GM13977 (cell line): Measurements from ENCODE around the gene CRYAB.

ENCODE experiments used
- DNase-seq: peaks from one replicate; pipeline ENCODE4 v3.0.0; 2012; ENCODE audit warnings: low spot score
- in situ Hi-C: fragments of 300-500 bp; cut with MboI; formaldehyde crosslinking; loops from one replicate; pipeline ENCODE4 v1.12.0; 2022; ENCODE audit warnings: low sequenced_read_pairs, low pct_unique_long_range_greater_than_20kb, mixed read lengths, inconsistent platforms; ENCODE audit not compliant: unreplicated experiment
- TF ChIP-seq, protein P1 (sequence below): IDR thresholded peaks from 2 replicates; pipeline ENCODE4 v1.5.1; 2012; ENCODE audit warnings: mild to moderate bottlenecking, control low read depth; ENCODE audit not compliant: insufficient read depth; ENCODE audit errors: extremely low read depth, missing control alignments

CRYAB gene

DNA sequence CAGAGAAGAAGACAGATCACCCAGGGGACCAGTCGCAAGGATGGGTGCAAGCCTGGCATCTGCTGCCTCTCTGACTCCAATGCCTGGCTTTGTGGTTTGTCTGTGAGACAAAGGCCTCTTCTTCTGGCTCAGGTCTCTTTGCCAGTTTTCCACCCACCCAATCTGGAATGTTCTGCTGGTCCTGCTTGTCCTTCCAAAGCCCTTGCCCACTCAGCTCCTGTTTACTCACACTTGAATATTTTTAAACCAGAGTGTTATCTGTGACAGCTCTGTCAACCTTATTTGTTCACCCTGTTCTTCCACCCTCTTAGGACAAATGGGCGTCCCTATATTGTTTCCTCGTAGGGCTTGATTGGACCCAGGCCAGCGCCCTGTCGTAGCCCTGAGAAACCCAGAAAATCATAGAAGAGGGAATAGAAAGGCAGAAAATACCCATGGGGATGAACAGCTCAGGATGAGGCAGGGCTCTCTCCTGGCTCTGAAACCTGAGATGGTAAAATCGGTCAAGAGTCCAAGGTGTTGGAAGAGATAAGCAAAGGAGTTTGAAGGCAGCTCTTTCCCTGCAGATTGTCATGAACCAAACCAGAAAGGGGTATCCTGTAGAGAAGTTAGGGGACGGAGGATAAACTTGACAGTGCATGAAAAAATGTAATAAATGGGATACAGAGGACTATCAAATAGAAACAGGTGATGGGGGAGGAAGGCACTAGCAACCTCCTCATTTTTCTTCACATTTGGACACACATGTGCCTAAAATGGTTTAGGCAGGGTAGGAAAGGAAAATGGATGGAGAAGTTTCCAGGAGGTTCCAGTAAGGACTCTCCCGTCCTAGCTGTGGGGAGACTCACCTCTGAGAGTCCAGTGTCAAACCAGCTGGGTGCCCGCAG is 651 bp downstream of the CRYAB start:
- TF ChIP-seq, protein P1, sequence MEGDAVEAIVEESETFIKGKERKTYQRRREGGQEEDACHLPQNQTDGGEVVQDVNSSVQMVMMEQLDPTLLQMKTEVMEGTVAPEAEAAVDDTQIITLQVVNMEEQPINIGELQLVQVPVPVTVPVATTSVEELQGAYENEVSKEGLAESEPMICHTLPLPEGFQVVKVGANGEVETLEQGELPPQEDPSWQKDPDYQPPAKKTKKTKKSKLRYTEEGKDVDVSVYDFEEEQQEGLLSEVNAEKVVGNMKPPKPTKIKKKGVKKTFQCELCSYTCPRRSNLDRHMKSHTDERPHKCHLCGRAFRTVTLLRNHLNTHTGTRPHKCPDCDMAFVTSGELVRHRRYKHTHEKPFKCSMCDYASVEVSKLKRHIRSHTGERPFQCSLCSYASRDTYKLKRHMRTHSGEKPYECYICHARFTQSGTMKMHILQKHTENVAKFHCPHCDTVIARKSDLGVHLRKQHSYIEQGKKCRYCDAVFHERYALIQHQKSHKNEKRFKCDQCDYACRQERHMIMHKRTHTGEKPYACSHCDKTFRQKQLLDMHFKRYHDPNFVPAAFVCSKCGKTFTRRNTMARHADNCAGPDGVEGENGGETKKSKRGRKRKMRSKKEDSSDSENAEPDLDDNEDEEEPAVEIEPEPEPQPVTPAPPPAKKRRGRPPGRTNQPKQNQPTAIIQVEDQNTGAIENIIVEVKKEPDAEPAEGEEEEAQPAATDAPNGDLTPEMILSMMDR, result no peak
- in situ Hi-C loops, result no loop called here
- no peak for DNase-seq

DNA sequence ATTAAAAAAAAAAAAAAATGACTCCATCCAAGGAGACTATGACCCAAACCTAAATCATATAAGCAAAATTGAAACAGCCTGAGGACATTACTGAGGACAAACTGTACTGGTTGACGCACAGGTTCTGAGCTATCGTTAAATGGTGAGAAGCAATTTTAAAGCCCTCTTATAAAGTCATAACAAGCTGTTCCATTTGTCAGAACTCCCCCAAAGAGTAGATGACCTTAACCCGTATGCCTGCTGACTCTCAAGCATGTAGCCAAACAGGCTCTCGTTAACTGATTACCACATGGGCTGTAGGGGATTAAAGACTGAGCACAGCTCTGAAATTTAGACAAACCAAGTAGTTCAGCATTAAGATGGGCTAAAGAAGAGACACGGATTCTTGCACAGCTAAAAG is 2.2 kb downstream of the CRYAB start:
- no peak for DNase-seq
- TF ChIP-seq, protein P1, result no peak
- in situ Hi-C loops, result no loop called here

DNA sequence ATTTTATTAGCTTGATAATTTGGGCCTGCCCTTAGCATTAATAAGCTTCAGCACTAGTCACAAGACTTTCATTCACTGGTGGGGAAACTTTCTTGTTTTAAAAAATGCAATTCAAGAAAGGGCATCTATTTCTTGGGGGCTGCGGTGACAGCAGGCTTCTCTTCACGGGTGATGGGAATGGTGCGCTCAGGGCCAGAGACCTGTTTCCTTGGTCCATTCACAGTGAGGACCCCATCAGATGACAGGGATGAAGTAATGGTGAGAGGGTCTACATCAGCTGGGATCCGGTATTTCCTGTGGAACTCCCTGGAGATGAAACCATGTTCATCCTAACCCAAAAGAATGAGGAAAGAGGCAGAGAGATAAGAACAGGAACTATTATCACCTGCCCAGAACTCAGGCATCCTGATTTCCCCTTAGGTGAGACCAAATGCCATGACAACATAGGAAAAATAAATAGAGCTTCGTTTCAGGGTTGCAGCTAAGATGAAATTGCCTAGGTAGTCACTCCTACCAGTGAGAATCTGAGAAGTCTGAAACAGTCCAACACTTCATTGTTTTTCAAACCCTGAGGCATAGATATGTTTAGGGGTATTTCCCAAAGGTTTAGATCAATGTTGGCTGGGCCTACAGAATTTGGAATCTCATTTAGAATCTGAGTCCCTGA is 2.8 kb downstream of the CRYAB start:
- TF ChIP-seq, protein P1, result no peak
- no peak for DNase-seq
- in situ Hi-C loops, result no loop called here

DNA sequence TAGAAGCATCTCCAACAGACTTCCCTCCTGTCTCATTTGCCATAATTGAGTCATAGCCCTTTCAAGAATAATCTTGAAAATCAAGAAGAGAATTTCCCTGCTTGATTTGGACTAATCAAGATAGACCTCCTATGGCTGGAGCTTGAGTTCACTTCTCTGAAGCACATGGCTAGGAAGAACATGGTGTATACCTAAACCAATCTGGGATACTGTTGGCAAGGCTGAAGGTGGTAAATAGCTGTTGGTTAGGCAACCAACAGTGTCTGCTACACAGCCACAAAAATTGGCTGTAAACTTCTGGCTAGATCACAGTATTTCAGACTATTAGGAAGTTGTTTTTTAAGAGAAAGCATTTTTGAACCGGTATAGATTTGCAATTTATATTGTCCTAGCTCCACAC is 4.9 kb downstream of the CRYAB start:
- in situ Hi-C loops, result no loop called here
- TF ChIP-seq, protein P1, result no peak
- DNase-seq, result no peak

DNA sequence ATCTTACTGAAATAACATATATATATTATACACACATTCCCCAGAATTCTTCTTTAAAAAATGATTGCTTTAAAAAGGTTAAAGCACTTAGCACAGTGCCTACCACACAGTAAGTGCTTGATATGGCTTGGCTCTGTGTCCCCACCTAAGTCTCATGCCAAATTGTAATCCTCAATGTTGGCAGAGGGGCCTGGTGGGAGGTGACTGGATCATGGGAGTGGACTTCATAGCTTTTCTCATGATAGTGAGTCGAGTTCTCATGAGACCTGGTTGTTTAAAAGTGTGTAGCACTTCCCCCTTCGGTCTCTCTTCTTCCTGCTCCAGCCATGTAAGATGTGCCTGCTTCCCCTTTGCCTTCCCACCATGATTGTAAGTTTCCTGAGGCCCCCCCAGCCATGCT is 6.2 kb downstream of the CRYAB start:
- TF ChIP-seq, protein P1, result no peak
- in situ Hi-C loops, result no loop called here
- no peak for DNase-seq

DNA sequence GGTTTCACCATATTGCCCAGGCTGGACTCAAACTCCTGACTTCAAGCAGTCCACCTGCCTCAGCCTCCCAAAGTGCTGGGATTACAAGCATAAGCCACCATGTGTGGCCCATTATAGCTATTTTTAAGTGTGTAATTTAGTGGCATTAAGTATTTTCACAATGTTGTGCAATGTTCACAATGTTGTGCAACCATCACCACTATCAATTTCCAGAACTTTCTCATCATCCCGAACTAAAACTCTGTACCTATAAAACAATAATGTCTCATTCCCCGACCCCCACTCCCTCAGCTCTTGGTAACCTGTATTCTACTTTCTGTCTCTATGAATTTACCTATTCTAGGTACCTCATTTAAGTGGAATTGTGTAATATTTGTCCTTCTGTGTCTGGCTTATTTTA is 24.7 kb downstream of the CRYAB start:
- DNase-seq, result no peak
- in situ Hi-C loops, result no loop called here
- TF ChIP-seq, protein P1, result no peak
